ENCODE measurements around the gene HMCN2. TPM values are rescaled to one million over a fixed set of nuclear protein-coding genes. Genes with fewer than 3 reads are reported as not detected.

The HMCN2 gene
- total RNA-seq, 1 donor from 2014 or later, result 0.06 TPM

DNA sequence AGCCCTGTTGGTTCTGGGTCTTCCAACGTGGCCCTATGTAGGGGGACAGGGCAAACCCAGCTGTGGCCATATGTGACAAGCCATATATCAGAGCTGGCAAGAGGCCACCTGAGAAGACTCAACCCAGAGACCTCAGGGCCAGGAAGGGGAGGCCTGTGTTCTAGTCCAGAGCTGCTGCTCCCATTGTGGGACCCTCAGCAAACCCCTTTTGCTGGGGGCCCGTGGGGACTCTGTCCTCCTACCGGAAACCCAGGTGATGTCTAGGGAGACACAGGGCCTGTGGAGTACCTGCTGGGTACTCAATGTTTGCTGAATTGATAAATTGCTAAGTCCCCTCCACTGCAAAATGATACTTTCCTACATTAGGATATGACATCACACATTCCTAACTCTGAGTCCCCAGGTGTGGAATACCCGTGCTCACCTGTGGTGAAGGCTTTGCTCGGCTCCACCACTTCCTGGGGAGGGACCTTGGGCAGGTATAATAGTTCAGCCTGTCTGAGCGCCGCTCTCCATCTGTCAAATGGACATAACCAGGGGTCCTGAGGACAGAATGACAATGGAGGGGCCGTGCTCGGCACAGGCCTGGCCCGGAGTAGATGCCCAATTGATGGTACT is 140.8 kb downstream of the HMCN2 start:
- DNase-seq (ENCODE audit: low read depth), result no peak
- no peak overlapping the region for H3K4me3 ChIP-seq (ENCODE audit: low read depth, low read length)
- TF ChIP-seq, protein P1, sequence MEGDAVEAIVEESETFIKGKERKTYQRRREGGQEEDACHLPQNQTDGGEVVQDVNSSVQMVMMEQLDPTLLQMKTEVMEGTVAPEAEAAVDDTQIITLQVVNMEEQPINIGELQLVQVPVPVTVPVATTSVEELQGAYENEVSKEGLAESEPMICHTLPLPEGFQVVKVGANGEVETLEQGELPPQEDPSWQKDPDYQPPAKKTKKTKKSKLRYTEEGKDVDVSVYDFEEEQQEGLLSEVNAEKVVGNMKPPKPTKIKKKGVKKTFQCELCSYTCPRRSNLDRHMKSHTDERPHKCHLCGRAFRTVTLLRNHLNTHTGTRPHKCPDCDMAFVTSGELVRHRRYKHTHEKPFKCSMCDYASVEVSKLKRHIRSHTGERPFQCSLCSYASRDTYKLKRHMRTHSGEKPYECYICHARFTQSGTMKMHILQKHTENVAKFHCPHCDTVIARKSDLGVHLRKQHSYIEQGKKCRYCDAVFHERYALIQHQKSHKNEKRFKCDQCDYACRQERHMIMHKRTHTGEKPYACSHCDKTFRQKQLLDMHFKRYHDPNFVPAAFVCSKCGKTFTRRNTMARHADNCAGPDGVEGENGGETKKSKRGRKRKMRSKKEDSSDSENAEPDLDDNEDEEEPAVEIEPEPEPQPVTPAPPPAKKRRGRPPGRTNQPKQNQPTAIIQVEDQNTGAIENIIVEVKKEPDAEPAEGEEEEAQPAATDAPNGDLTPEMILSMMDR (conservative IDR thresholded peaks at IDR 0.05; ENCODE audit: low read depth, low read length), result no peak

DNA sequence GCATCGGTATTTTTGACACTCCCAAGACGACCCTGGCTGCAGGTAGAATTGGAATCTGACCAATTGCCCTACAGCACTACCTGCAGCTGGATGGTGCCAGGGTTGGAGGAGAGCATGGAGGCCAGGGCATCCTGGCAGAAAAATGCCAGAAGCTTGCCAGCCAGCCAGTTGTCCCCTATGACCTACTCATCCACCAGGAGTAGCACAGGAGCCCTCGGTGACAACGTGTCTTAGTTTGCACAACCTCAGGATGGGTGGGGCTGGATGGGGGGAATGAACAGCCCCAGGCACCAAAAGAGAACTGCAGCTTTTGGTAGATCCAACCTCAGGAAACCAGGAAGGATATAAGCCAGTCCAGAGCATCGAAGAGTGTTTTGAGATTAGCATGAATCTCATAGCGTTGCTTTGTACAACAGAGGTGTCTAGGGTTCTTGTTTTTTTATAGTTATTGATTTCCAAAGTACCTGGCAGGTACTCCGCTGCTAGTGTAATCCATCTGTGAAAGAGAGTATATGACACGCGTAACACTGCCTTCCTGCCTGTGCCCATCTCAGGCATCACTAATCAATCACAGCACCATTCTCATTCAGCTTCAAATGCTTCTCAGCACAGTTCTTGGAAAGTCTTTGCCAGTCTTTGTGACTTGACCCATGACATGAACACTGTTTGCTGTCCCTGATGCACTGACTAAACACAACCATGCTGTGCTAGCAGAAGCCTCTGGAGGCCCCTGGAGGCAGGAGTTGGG is 142.5 kb downstream of the HMCN2 start:
- H3K4me3 ChIP-seq (ENCODE audit: low read depth, low read length), result no peak overlapping the region
- TF ChIP-seq, protein P1 (conservative IDR thresholded peaks at IDR 0.05; ENCODE audit: low read depth, low read length), result no peak
- no peak for DNase-seq (ENCODE audit: low read depth)

DNA sequence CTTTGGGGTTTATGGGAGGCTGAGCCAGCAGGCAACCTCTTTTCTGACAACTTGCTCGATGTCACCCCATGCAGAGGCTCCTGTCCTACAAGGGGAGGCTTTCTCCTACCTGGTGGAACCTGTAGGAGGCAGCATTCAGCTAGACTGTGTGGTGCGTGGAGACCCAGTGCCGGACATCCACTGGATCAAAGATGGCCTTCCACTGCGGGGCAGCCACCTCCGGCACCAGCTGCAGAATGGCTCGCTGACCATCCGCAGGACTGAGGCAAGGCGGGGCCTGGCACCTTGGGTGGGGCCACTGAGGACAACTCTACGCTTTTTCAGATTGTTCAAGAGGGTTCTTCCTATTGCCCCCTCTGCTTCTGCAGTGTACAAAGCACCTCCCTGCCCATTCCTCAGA is 143.1 kb downstream of the HMCN2 start:
- DNase-seq (ENCODE audit: low read depth), result no peak
- TF ChIP-seq, protein P1 (conservative IDR thresholded peaks at IDR 0.05; ENCODE audit: low read depth, low read length), result peak; percentile 17
- H3K4me3 ChIP-seq (ENCODE audit: low read depth, low read length), result no peak overlapping the region

DNA sequence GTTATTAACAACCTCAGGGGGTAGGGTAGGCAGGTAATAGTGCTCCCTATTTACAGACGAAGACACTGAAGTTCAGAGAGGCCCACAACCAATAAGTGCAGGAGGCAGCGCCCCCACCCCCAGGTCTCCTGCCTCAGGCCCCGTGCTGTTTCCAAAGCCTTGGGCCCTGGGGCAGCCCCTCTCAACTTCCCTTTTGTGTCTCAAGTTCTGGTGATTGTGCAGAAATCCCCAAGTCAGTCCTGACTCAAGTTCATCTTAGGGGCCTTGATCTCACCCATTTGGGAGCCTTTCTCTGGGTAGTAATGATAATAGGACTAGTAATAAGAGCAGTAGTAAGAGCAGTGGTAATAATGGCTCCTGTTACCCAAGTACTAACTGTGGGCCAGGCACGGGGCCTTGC is 143.7 kb downstream of the HMCN2 start:
- DNase-seq (ENCODE audit: low read depth), result no peak

DNA sequence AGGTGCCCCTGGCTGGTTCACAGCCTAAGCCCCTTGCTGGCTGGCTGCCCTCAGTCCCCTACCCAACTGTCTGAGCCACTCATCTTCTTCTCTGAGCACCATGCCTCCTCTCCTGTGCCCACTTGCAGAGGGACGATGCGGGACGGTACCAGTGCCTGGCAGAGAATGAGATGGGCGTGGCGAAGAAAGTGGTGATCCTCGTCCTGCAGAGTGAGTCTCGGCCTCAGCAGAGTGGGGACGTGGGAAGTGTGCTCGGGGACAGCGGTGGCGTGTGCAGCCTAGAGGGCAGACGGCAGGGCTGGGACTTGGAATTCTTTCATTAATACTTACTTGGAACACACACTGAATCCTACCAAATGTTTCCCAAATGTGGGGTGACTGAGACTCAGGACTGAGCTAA is 144.9 kb downstream of the HMCN2 start:
- H3K4me3 ChIP-seq (ENCODE audit: low read depth, low read length), result no peak overlapping the region
- TF ChIP-seq, protein P1 (conservative IDR thresholded peaks at IDR 0.05; ENCODE audit: low read depth, low read length), result no peak
- DNase-seq (ENCODE audit: low read depth), result no peak

More for the DNA sequence above, 143.7 kb downstream of the HMCN2 start:
- TF ChIP-seq, protein P1 (conservative IDR thresholded peaks at IDR 0.05; ENCODE audit: low read depth, low read length), result no peak
- H3K4me3 ChIP-seq (ENCODE audit: low read depth, low read length), result no peak overlapping the region

DNA sequence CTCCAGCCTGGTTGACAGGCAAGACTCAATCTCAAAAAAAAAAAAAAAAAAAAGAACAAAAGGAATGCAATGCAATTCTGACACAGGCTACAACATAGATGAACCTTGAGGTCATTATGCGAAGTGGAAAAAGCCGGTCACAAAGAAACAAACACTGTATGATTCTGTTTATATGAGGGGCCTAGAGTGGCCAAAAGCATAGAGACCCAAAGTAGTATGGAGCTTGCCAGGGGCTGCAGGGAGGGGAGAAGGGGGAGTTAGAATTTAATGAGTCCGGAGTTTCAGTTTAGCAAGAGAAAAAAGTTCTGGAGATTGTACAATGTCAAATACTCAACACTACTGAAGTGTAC is 146.0 kb downstream of the HMCN2 start:
- DNase-seq (ENCODE audit: low read depth), result no peak
- H3K4me3 ChIP-seq (ENCODE audit: low read depth, low read length), result no peak overlapping the region
- TF ChIP-seq, protein P1 (conservative IDR thresholded peaks at IDR 0.05; ENCODE audit: low read depth, low read length), result no peak
